ENCODE data around the gene FANCD2OS.
"Not testable (repeated sequence)": the region's sequence is repeated elsewhere in the genome, so short reads cannot be mapped to it uniquely, and the experiment has no call there.

The FANCD2OS gene

DNA sequence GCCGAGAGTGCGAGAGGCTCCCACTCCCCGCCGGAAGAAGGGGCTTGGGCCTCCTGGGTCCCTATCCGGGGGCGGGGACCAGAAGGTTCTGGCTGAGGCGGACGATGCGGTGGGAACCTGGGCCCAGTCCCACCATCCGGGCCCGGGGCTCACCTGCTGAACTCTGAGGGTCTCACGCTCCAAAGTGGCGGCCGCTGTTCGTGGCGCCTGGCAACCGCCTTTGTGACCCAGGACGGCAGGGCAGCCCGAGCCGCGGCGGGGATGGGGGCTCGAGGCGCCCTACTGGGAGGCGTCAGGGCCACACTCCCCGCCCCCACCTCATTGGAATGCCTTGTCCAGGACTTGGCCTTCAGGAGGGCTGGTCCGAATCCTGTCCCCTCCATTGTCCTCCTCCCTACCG lies at the start of gene FANCD2OS:
FANCD2OS (minus strand) TSS at position 165 of the 400 bp plus-strand sequence. CDS start 3,481 bp downstream, outside the sequence.
- no peak for DNase-seq

DNA sequence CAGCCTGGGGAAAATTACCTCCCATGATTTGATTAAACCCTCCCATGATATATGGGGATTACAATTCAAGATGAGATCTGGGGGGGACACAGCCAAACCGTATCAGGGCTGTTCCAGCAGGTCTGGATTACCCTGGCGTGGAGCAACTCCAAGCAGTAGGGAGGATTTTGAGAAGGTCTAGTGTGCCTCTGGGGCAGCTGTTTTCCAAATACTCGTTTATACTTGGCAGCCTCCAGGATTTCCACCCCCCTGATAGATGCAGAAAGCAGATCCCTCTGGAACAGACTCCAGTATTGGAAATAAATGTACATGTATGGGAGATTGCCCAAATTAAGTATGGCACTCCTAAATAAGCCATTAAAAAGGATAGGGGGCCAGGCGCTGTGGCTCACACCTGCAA lies 49.0 kb upstream of the FANCD2OS start:
- DNase-seq = no peak

DNA sequence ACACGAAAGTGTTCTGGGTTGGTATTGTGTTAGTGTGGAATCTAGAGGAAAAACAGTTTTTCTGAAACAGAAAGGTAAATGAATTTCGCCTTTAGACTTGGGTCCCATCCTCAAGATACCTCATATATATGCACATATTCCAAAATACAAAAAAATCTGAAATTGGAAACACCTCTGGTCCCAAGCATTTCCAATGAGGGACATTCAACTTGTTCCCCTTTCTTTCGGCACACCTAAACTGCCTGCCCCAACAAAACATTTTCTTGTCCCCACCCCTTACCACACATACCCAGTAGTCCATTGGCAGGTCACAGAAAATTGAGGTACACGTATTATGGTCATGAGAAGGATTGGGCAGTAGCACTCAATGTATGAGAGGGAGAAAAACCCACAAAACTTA lies 47.6 kb upstream of the FANCD2OS start:
- DNase-seq = no peak

DNA sequence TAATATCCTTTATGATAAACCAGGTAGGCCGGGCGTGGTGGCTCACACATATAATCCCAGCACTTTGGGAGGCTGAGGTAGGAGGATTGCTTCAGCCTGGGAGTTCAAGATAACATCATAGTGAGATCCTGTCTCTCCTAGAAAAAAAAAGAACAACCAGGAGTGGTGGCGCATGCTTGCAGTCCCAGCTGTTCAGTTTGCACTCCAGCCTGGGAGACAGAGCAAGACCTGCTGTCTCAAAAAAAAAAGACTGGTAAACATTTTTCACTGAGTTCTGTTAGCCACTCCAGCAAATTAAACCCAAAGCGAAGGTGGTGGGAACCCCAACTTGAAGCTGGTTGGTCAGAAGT lies 47.0 kb upstream of the FANCD2OS start:
- no peak for DNase-seq

DNA sequence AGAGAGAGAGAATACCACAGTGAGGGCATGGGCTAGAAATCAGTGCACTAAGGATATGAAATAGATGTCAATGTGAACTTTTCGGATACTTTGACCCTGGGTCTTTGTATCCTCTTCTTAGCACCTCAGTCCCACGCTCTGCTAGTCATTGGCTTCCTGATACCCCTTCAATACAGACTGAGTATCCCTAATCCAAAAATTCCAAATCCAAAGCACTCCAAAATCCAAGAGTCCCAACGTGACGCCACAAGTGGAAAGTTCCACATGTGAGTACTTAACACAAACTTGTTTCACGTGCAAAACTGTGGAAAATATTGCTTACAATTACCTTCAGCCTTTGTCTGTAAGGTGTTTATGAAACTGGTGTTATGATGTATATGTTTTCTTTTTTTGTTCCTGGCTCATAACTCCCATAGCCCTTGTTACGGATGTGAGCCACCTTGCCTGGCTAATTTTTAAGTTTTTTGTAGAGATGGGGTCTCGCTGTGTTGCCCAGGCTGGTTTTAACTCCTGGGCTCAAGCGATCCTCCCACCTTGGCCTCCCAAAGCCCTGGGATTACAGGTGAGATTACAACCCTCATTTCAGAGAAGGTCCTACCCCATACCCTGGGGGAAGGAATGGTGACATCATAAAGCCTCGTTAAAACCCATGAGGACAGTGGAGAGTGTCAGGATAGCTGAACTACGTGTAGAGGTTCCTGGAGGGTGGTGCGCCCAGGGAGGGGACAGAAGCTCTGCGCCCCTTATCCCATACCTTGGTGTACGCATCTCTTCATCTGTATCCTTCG lies 46.5 kb upstream of the FANCD2OS start:
- DNase-seq = no peak

DNA sequence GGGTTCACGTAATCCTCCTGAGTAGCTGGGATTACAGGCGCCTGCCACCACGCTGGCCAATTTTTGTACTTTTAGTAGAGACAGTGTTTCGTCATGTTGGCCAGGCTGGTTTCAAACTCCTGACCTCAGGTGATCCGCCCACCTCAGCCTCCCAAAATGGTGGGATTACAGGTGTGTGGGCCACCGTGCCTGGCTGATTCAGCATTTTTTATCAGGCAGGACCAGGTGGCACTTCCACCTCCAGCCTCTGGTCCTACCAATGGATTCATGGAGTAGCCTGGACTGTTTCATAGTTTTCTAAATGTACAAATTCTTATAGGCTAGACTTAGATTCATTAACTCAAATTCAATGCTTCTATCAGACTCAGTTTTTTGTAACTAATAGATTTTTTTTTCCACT lies 42.9 kb upstream of the FANCD2OS start:
- no peak for DNase-seq

DNA sequence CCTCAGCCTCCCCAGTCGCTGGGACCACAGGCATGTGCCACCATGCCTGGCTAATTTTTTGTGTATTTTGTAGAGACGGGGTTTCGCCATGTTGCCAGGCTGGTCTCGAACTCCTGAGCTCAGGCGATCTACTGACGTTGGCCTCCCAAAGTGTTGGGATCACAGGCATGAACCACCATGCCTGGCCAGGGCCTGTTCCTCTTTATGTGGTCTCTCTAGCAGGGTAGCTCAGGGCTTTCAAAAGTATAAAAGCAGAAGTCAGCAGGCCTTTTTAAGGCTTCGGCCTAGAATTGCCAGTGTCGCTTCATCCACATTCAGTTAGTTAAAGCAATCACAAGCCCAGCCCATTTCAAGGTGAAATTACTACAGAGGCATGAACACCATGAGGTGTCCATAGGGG lies 41.2 kb upstream of the FANCD2OS start:
- DNase-seq = no peak

DNA sequence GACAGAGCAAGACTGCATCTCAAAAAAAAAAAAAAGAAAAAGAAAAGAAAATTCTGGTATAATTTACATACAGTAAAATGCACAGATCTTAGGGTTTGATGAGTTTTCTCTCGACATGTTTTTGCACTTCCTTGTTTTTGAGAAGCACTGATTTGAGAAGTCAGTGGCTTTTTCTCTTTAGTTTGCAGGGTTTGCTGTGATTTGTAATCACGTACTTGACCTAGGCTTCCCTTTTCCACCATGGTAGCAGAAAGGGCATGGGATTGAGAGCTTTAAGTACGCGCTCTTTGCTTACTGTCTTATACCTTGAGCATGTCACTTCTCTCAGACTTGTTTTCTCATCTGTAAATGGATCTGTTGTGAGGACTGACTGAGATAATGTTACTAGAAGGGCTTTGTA lies 37.6 kb upstream of the FANCD2OS start:
- no peak for DNase-seq

DNA sequence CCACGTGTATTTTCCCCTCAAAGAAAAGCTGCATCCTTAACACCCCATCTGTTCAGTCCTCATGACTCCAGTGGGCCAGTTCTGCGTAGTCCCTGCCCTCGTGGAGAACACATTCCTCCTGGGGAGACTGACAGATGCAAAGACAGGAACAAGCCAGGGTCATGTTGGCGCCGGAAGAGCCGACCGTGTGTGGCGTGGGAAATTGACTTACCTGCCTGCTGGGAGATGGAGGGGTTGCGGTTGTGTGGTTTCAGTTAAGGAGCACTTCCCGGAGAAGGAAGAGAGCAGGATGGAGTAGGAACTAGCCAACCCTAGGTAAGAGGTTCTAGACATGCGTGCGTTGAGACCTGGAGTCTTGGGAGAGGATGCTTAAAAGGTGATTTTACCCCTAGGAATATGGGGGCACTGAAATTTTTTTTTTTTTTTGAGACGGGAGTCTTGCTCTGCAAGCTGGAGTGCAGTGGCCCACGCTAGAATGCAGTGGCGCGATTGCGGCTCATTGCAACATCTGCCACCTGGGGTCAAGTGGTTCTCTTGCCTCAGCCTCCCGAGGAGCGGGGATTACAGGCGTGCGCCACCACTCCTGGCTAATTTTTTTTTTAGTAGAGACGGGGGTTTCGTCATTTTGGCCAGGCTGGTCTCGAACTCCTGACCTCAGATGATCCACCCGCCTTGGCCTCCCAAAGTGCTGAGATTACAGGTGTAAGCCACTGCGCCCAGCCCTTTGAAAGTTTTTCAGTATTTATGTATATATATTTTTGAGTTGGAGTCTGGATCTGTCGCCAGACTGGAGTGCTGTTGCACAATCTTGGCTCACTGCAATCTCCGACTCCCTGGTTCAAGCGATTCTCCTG lies 34.9 kb upstream of the FANCD2OS start:
- DNase-seq = peak; percentile 33

- no peak for DNase-seq
Observed at GRCh38 chr3:10140996-10141546, 33.0 kb upstream of the FANCD2OS start.

GRCh38 chr3:10137178-10137577 lies 29.1 kb upstream of the FANCD2OS start:
- DNase-seq = no peak

- DNase-seq = no peak
Observed at GRCh38 chr3:10136426-10137005, 28.5 kb upstream of the FANCD2OS start.

DNA sequence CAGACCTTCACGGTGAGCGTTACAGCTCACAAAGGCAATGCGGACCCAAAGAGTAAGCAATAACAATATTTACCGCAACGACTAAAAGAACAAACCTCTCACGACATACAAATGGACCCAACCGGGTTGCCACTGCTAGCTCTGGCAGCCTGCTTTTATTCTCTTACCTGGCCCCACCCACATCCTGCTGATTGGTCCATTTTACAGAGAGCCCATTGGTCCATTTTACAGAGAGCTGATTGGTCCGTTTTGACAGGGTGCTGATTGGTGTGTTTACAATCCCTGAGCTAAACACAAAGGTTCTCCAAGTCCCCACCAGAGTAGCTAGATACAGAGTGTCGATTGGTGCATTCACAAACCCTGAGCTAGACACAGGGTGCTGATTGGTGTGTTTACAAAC lies 27.8 kb upstream of the FANCD2OS start:
- DNase-seq = not testable (repeated sequence)

DNA sequence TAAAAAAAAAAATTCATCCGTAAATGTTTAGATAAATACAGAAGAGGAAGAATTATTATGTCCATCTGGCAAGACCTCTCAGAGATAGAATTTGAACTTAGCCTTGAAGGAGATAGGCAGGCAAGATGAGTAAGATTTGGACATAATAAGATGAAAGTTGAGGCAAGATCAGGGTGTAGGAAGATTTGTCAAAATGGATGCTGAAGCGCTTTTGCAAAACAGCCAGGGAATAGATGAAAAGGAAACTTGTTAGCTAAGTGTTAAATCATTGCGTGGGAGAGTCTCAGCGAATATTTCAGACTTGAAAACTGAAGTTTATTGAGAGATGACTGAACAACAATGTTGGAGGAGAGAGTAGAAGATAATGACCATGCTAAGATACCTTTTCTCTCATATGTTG lies 14.7 kb upstream of the FANCD2OS start:
- DNase-seq = no peak

GRCh38 chr3:10121064-10121463 lies 13.0 kb upstream of the FANCD2OS start:
- DNase-seq = no peak

GRCh38 chr3:10119376-10119775 lies 11.3 kb upstream of the FANCD2OS start:
- no peak for DNase-seq

- no peak for DNase-seq
Observed at GRCh38 chr3:10116928-10117327, 8.9 kb upstream of the FANCD2OS start.

- DNase-seq = no peak
Observed at GRCh38 chr3:10116138-10116460, 8.0 kb upstream of the FANCD2OS start.

DNA sequence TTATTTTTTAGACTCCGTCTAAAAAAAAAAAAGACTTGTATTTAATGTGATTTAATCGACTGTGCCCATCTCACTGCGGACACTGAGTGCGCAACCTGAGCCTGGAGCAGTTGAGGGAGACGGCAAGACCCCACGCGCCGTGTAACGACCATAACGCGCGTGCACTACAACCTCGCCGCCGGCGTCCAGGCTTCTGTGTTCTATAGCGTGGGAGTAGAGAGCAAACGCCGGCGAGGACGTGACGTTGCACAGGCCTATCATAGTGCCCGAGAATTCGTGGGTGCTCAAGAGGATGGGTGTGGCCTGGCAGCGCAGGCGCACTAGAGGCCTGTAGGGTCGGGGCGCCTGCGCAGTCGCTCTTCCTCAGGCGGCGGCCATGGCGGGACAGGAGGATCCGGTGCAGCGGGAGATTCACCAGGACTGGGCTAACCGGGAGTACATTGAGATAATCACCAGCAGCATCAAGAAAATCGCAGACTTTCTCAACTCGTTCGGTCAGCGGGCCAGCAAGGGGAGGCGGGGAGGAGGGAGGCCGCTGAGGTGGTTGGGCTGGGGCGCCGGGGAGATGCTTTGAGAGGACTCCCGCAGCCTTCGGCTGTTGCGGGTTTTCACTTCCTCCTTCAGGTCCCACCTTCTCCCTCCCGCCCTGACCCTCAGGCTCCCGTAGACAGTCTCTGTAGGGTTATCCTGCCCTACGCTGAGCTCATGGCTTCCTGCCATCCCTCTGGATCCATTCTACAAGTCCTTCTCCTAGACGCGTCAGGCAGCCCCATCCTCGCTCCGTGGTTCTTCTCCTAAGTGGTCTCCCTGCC lies 7.5 kb upstream of the FANCD2OS start, which contains the start of gene BRK1:
BRK1 (plus strand) TSS at position 350 of the 812 bp plus-strand sequence; CDS start at position 377, 27 bp downstream.
- peak; percentile 96 for DNase-seq

DNA sequence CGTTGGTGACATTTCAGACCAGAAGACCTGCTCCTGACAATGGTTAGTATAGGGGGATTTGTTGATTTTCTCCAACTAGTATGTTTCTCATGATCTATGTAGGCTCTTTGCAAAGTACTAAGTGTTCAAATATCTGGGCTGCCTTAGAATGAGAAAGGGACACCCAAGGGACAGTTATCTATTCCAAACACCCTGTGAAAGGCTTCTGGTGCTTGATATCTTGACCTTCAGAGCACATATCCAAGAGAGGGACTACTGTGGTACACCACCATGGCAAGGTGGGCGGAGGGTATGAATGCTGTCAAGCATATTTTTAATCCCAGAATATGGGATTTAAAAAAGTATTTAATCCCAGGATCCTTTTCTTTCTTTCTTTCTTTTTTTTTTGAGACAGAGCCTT lies 1.1 kb downstream of the FANCD2OS start:
- no peak for DNase-seq

- DNase-seq = no peak
Observed at GRCh38 chr3:10099041-10099440, 9.0 kb downstream of the FANCD2OS start.

- DNase-seq = no peak
Observed at GRCh38 chr3:10093678-10094077, 14.4 kb downstream of the FANCD2OS start.

DNA sequence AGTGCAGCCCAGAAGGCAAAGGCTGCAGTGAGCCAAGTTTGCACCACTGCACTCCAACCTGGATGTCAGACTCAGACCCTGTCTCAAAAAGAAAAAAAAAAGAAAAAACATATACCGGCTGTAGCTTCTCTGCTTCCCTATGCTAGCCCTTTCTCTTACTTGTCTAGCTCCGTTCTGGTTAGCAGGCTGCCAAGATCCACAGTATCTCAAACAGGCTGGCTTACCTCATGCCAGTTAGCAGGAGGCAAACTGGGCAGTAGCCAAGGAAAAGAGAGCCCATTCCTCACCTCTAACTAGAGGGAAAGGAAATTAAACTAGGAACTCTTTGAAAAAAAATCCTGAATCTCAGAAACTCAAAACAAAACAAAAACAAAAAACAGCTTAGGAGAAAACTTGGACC lies 16.7 kb downstream of the FANCD2OS start:
- DNase-seq = not testable (repeated sequence)
